ENCODE measurements around the gene WNK1. TPM values are rescaled to one million over a fixed set of nuclear protein-coding genes. Genes with fewer than 3 reads are reported as not detected.

WNK1 gene
- total RNA-seq, 1 donor from 2014 or later = 97.7 TPM

DNA sequence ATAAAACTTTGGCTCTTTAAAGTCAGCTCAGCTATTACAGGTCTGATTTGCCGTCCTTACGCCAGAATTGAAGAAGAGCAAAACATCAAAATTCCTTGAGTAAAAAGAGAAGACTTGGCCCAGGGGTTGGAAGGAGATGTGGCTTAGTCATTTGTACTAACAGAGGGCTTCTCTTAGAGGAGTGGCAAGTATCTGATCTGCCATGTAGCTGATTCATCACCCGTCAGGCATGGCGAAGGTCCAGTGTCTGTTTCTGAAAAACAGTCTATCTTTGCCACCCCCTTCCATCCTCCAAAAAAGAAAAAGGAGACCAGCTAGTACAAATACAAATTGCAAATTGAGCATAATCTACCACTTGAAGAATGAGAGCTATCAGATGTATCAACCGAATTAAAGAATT, 105.2 kb downstream of the WNK1 start:
- peak in 1 of 2 donors; percentile 14 for DNase-seq (ENCODE audit: low read depth in 2 of 2)

DNA sequence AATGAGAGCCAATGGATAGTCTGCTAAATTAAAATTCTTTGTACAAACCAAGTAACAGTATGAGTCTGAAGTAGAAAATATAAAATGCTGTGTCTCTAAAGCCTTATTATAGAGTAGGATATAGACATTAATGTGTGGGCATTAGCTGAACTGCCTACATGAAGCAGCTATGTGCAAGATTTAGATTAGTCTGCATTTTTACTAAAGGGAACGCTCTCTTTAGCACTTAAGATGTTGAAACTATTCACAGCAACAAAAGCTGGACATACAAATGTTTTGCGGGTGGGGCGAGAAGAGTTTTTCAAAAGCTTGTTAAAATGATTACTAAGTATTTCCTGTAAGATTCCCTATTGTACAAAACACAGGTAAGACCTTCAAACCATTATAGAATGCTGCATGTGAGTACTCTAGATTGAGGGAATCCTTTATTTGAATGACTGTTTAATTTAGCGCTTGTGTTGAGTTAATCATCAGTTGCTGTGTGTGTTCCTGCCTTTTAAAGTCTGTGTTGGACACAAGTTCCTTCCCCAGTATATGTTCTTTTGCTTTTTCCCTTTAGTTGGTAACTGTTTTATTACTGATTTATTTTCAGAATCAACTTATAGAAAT, 110.0 kb downstream of the WNK1 start:
- DNase-seq (ENCODE audit: low read depth in 2 of 2) = no peak

DNA sequence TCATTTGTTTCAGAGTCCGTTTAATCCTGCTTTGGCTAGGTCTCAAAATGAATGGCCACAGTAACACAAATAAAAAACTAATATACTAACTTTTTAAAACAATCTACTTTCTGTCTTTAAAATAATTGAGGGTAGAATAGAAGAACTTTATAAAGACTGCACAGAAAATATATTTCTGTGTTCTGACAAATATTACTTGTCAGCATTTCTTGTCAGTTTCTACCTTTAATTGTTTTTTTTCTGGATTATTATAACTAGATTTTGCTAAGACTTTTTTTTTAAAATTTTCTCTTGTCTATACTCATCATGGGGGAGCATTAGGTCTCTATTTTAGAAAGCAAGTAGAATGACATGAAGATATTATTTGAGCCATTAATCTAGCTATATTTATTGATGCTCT, 110.9 kb downstream of the WNK1 start:
- no peak for DNase-seq (ENCODE audit: low read depth in 2 of 2)

DNA sequence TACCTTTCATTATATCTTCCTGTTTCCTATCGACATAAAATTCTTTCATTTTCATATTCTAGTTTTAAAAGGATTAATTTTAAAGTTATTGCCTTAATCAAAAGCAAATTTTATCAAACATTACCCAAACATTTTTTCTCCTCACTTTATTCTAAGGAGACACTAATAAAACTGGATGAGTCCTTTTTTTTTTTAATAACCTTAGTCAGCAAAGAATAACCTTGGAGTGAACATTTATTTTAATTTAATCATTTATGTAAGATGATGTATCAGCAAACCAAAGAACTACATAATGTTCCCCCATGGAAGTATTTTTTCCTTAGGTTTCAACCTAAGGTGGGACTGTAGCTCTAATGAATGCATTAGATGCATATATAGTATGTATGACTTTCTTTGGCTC, 113.2 kb downstream of the WNK1 start:
- DNase-seq (ENCODE audit: low read depth in 2 of 2) = no peak

DNA sequence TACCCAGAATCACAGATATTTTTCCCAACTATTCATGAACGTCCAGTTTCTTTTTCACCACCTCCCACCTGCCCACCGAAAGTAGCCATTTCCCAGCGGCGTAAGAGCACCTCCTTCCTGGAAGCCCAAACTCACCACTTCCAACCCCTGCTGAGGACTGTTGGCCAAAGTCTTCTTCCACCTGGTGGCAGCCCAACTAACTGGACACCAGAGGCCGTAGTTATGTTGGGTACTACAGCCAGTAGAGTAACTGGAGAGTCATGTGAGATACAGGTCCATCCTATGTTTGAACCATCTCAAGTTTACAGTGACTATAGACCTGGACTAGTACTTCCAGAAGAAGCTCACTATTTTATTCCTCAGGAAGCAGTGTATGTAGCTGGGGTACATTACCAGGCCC, 115.5 kb downstream of the WNK1 start:
- DNase-seq (ENCODE audit: low read depth in 2 of 2) = no peak

- DNase-seq (ENCODE audit: low read depth in 2 of 2) = no peak
Observed at GRCh38 chr12:868722-869121, 116.3 kb downstream of the WNK1 start.

- DNase-seq (ENCODE audit: low read depth in 2 of 2) = no peak
Observed at GRCh38 chr12:870378-870777, 118.0 kb downstream of the WNK1 start.

- no peak for DNase-seq (ENCODE audit: low read depth in 2 of 2)
Observed at GRCh38 chr12:873954-874353, 121.6 kb downstream of the WNK1 start.

GRCh38 chr12:879641-880040, 127.3 kb downstream of the WNK1 start:
- no peak for DNase-seq (ENCODE audit: low read depth in 2 of 2)

GRCh38 chr12:880656-881055, 128.3 kb downstream of the WNK1 start:
- no peak for DNase-seq (ENCODE audit: low read depth in 2 of 2)

- no peak for DNase-seq (ENCODE audit: low read depth in 2 of 2)
Observed at GRCh38 chr12:884746-885414, 132.5 kb downstream of the WNK1 start.

DNA sequence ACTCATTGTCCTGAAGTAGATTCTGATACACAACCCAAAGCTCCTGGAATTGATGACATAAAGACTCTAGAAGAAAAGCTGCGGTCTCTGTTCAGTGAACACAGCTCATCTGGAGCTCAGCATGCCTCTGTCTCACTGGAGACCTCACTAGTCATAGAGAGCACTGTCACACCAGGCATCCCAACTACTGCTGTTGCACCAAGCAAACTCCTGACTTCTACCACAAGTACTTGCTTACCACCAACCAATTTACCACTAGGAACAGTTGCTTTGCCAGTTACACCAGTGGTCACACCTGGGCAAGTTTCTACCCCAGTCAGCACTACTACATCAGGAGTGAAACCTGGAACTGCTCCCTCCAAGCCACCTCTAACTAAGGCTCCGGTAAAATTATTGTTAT, 133.3 kb downstream of the WNK1 start:
- DNase-seq (ENCODE audit: low read depth in 2 of 2) = no peak

DNA sequence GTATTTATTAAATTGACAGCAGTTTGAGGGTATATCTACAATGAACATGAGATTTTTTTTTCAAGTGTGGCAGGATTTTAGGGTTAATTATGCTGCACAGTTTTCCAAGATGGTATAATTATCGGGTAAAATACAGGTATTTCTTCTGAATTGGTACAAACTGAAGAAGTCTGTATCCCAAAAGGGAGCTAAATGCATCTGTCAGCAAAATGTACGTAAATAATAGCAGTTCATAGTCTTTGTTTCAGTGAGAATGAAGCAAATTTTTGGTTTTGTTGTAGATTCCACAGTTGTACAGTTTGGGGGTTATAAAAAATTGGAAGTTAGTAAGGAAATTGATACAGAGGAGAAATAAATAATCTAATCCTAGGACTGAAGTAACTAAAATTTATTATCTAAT, 133.8 kb downstream of the WNK1 start:
- no peak for DNase-seq (ENCODE audit: low read depth in 2 of 2)

- no peak for DNase-seq (ENCODE audit: low read depth in 2 of 2)
Observed at GRCh38 chr12:894226-894625, 141.8 kb downstream of the WNK1 start.

- no peak for DNase-seq (ENCODE audit: low read depth in 2 of 2)
Observed at GRCh38 chr12:896031-896430, 143.7 kb downstream of the WNK1 start.

- no peak for DNase-seq (ENCODE audit: low read depth in 2 of 2)
Observed at GRCh38 chr12:897386-897785, 145.0 kb downstream of the WNK1 start.

- DNase-seq (ENCODE audit: low read depth in 2 of 2) = no peak
Observed at GRCh38 chr12:902581-902980, 150.2 kb downstream of the WNK1 start.

- no peak for DNase-seq (ENCODE audit: low read depth in 2 of 2)
Observed at GRCh38 chr12:903055-903454, 150.7 kb downstream of the WNK1 start.

DNA sequence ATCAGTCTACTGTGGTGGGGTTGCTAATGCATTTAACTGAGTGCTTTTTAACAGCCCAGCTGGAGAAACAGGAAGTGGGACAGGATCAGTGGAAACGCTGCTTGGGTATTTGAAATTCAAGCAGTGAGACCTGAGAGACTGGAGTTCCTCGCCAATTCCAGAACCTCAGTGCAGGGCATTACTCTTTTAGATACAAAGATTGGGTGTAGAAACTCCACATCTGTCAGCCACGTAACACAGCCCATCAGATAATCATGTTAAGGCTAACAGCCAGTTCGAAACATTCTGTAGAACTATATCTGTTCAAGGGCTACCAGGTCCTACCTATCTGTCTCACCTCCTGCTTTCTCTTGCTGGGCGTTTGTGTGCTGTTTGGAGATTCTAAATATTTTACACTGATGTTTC, 151.6 kb downstream of the WNK1 start:
- DNase-seq (ENCODE audit: low read depth in 2 of 2) = peak in 1 of 2 donors; percentile 31

DNA sequence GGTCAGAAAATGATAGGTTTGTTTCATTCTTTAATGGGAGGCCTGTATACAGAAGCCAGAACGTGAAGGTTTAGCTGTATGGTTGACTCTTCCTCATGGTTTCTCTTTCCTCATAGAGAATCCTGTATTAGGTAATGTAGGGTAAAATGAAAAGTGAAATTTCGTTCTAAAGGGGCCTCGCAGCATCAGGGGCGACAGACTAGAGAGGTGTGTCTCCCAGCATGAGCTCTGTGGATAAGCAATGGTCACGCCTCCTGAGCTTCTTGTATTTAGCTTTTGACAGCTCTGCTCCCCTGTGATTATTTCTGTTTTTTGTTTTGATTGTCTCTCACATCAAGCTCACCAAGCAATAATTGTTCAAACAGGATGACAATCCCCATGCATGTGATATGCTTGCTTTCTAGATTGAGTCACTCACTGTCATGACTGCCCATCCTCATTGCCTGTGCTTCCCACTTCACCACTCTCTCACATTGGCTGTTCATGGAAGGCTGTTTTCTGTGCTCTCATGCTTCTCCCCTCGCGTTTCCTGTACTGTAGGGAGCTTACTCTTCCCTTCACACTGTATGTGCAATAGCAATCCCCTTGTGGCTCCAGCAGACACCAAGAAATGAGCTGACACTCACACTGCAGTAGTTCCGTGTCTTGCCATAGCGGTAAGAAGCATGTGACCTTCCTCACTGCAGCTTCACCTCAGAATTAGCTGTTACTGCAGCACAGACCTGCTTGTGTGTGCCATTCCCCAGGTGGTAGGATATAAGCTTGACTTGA, 153.1 kb downstream of the WNK1 start:
- no peak for DNase-seq (ENCODE audit: low read depth in 2 of 2)

DNA sequence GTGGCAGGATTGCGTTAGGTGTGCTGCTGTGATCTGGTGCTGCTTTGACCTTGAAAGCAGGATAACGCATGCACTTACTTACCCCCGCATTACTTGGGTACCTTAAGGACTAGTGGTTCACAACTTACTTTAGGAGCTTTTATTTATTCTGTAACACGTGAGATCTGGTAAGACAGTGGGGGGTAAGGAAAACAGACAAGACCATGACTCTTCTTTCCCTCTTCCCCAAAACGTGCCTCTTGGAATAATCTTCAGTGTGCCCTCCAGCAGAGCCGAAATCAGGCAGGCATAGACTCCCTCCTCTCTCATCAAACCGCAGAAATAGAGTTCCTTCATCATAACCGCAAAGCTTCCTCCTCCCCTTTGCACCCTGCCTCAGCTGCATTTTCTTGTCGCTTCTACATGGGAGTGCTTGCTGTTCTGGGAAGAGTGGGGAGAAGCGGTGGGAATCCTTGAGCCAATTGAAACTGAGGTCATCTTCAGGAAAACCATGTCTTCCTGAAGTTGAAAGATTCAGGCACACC, 153.7 kb downstream of the WNK1 start:
- no peak for DNase-seq (ENCODE audit: low read depth in 2 of 2)

GRCh38 chr12:907413-908185, 155.2 kb downstream of the WNK1 start:
- DNase-seq (ENCODE audit: low read depth in 2 of 2) = no peak

All from dermis microvascular lymphatic vessel endothelial cell (primary cell).